HCT116 (cell line): Measurements from ENCODE around the gene NAB2.

Source experiments
- CTCF ChIP-seq, 3 experiments: fragments of 200-600 bp in 1 of 3; sonication (generic) in 1 of 3; IDR thresholded peaks in 2 of 3; conservative IDR thresholded peaks in 1 of 3; 2 replicates each; pipeline ENCODE4 v1.5.1; 2012 to 2017; ENCODE audit warnings: low read depth in 2 of 3, low read length in 2 of 3, antibody characterized with exemption in 1 of 3, borderline replicate concordance in 1 of 3, control low read depth in 1 of 3, mild to moderate bottlenecking in 1 of 3, mixed read lengths in 1 of 3, mixed run types in 1 of 3, moderate library complexity in 1 of 3; ENCODE audit not compliant: insufficient read depth in 1 of 3
- POLR2AphosphoS5 ChIP-seq: IDR thresholded peaks from 2 replicates; pipeline ENCODE4 v1.6.1; 2011; ENCODE audit warnings: mild to moderate bottlenecking, low read depth, low read length, moderate library complexity
- REST ChIP-seq: IDR thresholded peaks from 2 replicates; pipeline ENCODE4 v1.6.1; 2012; ENCODE audit warnings: low read depth

GRCh38 chr12:57104292-57104910, 15.5 kb downstream of the NAB2 start:
- TF ChIP-seq CTCF (IDR thresholded peaks at IDR 0.05 in 2 of 3, conservative IDR thresholded peaks at IDR 0.05 in 1 of 3; ENCODE audit: borderline replicate concordance in 1 of 3, insufficient read depth in 1 of 3, low read depth in 2 of 3, low read length in 2 of 3) (no peak), REST (no peak), POLR2AphosphoS5 (no peak)
